ENCODE measurements around the gene TTC33. TPM values are rescaled to one million over a fixed set of nuclear protein-coding genes. Genes with fewer than 3 reads are reported as not detected.

TTC33 gene
- total and polyA plus RNA-seq, 12 donors: 6.4 to 20.1 (median 17.5) TPM

- intact Hi-C loops (cut with DNase I): no loop called here
- no peak for DNase-seq
- no peak overlapping the region for H3K27ac ChIP-seq
- no peak overlapping the region for H3K4me3 ChIP-seq
- TF ChIP-seq, protein P1, sequence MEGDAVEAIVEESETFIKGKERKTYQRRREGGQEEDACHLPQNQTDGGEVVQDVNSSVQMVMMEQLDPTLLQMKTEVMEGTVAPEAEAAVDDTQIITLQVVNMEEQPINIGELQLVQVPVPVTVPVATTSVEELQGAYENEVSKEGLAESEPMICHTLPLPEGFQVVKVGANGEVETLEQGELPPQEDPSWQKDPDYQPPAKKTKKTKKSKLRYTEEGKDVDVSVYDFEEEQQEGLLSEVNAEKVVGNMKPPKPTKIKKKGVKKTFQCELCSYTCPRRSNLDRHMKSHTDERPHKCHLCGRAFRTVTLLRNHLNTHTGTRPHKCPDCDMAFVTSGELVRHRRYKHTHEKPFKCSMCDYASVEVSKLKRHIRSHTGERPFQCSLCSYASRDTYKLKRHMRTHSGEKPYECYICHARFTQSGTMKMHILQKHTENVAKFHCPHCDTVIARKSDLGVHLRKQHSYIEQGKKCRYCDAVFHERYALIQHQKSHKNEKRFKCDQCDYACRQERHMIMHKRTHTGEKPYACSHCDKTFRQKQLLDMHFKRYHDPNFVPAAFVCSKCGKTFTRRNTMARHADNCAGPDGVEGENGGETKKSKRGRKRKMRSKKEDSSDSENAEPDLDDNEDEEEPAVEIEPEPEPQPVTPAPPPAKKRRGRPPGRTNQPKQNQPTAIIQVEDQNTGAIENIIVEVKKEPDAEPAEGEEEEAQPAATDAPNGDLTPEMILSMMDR (IDR thresholded peaks at IDR 0.05): no peak
- peaks cover 0 to 35% (median 0%) of the 10 kb centered on the region in 9 donors for H3K4me1 ChIP-seq
- no peaks in the 10 kb centered on the region for H3K27me3 ChIP-seq
- H3K36me3 ChIP-seq: no peaks in the 10 kb centered on the region
- ATAC-seq: no peak
- H3K9me3 ChIP-seq: no peaks in the 10 kb centered on the region
- WGBS, 2 donors: 88% methylated on average over 3 of the region's 3 CpGs
These were observed 256.1 kb downstream of the TTC33 start for GRCh38 chr5:40499518-40500273.

DNA sequence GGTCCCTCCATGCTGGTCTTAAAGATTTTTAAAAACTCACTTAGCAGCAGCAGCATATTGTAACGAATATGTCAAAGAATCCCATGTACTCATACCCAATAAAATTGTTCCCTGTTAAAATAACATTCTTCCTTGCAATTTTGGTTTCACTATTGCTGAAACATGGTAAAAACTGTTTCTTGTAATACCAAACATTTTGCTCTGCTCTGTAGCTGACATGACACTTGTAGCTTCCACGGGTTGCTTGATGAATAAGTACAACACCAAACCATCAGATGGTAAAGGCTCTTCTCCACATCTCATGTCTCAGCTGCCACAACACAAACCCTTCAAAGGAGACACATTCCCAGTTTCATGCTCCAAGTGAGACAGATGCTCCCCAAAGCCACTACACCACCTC is 256.8 kb downstream of the TTC33 start:
- Histone ChIP-seq H3K27me3 (no peaks in the 10 kb centered on the region), H3K4me3 (no peak overlapping the region), H3K4me1 (peaks cover 0 to 35% (median 0%) of the 10 kb centered on the region in 9 donors), H3K9me3 (no peaks in the 10 kb centered on the region), H3K36me3 (no peaks in the 10 kb centered on the region), H3K27ac (no peak overlapping the region)
- no peak for ATAC-seq
- TF ChIP-seq, protein P1 (IDR thresholded peaks at IDR 0.05): no peak
- WGBS, 2 donors: 79 to 81% methylated on average over 2 of the region's 2 CpGs
- intact Hi-C loops (cut with DNase I): no loop called here
- no peak for DNase-seq

DNA sequence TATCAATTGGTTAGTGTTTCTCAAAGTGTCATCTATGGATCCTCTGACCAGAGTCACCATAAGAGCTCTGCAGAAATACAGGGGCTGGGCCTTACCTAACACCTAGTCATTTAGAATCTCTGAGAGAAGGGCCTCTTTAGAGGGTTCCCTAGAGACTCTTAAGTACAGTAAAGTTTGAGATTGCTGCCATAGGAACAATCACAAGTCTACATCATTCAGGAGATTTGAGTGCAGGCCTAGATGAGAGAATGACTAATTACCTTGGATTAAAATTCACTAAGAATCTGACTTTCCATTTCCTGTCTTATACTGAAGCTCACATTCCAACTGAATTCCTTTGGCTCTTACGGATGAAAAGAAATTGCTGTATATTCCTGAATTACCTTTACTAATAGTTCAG is 258.2 kb downstream of the TTC33 start:
- Histone ChIP-seq H3K36me3 (no peaks in the 10 kb centered on the region), H3K4me1 (peaks cover 0 to 24% (median 0%) of the 10 kb centered on the region in 9 donors), H3K4me3 (no peak overlapping the region), H3K27me3 (no peaks in the 10 kb centered on the region), H3K9me3 (no peaks in the 10 kb centered on the region), H3K27ac (no peak overlapping the region)
- no peak for ATAC-seq
- WGBS, 2 donors: 56 to 78% methylated on average over 1 of the region's 1 CpG
- no peak for DNase-seq
- TF ChIP-seq, protein P1 (IDR thresholded peaks at IDR 0.05): no peak
- intact Hi-C loops (cut with DNase I): no loop called here

DNA sequence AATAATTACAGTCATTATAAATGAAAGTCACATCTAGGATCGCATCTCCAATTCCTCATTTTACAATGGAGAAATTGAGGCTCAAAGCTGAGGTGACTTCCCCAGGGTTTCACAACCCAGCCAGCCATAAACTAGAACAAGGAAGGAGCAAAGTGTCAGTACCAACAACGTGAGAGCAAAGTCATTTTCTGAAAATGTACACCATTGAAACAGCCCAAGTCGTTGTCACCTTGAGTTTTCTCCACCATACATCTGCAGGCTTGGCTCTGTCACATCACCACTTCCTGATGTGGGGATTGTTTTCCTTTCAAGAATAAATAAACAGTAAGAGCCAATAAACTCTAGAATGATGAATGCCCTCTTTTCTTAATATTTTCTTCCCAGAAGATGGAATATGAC is 260.5 kb downstream of the TTC33 start:
- Histone ChIP-seq H3K4me1 (peaks cover 0 to 35% (median 0%) of the 10 kb centered on the region in 9 donors), H3K36me3 (no peaks in the 10 kb centered on the region), H3K4me3 (no peak overlapping the region), H3K27ac (no peak overlapping the region), H3K27me3 (no peaks in the 10 kb centered on the region), H3K9me3 (no peaks in the 10 kb centered on the region)
- ATAC-seq (no peak), DNase-seq (no peak)
- TF ChIP-seq, protein P1 (IDR thresholded peaks at IDR 0.05): no peak
- intact Hi-C loops (cut with DNase I): no loop called here
- WGBS, 2 donors: 39 to 64% methylated on average over 3 of the region's 3 CpGs

All from heart right ventricle (tissue), 16 donors.